GM18499 (cell line): ENCODE data around the gene MTARC2.

Source experiments
- ATAC-seq: cut with Tn5 transposase; IDR thresholded peaks from one replicate; pipeline ENCODE4 v1.9.1; 2021; ENCODE audit warnings: moderate number of reproducible peaks; ENCODE audit not compliant: insufficient read depth, unreplicated experiment

The MTARC2 gene

DNA sequence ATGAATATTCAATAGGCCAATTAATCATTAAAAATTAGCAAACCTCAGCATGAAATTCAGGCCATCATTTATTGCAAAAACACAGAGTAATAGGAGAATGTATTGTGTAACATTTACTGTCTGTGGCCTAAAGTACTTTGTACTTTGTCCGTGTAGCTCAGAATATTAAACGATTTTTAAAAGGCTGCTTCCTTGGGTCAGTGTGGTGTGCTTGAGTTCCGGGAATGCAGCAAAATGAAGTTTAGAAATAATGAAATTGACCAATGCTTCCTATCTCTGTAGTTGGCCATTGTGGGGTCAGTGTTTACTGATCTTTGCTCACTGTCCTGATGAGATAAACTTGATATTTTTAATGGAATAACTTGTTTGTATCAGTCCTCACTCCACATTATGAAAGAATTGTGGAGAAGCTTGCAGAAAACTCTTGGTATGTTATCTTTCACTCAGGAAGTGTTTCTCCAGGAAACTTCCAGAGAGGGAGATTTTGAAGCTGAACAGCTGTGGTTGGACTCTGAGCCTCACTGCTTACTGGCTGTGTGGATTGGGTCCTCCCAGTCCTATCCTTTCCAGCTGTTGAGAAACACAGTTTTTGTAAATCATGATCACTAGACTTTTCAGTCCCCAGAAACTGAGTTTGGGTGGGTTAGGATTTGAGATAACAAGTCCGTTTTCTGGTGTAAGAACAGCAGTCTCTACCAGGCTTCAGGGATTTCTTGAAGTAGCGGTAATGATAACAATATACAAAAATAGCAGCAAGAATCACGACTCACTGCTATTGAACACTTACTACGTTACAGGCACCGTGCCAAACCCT lies 19.4 kb downstream of the MTARC2 start:
- no peak for ATAC-seq

DNA sequence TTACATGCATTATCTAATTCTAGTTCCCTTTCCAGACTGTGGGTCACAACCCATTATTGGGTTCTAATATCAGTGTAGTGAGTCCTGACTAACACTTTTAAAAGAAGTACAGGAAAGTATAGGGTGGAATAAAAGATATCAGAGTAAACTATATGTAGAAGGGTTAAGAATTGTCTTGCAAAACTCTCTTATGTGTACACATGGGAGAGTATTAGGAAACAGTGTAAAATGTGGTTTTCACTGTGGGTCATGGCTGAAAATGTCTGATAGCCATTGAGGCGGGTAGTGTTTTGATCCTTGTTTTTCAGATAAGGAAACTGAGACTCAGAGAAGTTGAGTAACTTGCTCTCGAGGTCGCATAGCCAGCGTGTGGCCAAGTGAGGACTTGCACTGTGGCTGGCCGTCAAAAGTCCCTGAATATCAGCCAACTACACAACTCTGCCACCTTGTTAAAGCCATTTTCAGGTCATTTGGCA lies 20.0 kb downstream of the MTARC2 start:
- ATAC-seq = peak; percentile 30

DNA sequence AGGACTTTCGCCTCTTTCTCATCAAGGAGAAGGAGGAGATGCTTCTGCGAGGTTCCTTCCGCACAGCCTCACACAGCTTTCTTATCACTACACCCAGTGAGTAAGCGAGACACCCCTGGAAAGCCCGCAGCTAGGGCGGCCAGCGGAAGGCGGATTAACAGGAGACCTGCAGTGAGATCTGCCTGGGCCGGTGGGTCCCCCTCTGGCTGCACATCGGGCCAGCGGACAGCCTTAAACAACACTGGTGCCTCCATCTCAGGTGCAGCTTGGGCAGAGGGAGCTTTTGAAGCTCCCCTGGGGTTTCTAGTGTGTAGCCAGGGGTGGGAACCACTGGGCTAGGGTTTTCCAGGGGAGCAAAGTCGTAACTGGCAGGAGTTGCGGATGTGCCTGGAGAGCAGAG lies 21.1 kb downstream of the MTARC2 start:
- ATAC-seq = no peak

DNA sequence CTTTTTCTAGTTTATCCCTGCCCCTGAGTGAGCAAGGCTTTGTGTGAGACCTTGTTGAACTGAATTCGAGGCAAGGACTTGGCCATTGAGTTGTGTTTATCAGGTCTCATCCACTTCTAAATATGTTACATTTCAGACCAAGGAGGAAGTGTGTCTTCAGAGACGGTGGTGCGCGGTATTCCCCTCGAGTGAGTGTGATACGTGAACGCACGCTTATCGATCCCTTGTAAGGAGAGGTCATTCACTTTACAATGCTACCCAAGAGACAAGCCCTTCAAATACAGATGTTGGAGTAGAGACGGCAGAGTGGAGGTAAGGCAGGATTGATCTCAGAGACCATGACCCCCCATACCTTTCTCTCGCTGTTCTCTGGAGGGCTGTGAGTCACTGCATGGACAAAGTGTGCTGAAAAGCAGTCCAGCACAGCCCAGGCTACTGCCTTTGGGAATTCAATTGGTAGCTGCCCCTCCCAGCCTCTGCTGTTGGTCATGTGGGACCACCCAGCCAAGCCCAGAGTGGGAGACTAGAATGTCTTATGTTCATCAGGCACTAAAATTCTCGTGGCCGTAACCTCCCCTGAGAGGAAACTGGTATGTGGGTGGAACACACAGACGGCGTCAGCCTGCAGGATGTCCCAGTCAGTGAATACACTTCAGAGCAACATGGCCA lies 22.3 kb downstream of the MTARC2 start:
- peak; percentile 45 for ATAC-seq

- ATAC-seq = no peak
Observed at GRCh38 chr1:220772846-220773245, 24.7 kb downstream of the MTARC2 start.

DNA sequence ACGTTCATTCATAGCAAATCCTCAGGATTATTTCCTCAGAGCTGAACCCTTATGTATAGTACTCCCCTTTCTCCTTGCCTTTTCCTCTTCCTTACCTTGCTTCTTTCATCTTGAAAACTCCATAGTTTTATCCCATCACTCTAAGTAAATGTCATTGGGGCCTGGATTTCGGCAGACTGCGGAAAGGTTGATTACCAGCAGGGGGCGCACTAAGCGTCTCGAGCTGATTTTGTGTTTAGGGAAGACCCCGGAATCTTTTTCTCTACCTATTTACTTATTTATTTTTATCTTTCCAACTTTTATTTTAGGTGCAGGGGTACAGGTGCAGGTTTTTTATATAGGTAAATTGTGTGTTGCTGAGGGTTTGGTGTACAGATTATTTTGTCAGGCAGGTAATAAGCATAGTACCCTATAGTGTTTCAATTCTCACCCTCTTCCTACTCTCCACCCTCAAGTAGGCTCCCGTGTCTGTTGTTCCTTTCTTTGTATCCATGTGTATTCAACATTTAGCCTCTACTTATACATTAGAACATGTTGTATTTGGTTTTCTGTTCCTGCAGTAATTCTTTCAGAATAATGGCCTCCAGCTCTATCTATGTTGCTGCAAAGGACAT lies 27.2 kb downstream of the MTARC2 start:
- no peak for ATAC-seq

- no peak for ATAC-seq
Observed at GRCh38 chr1:220776254-220776653, 28.1 kb downstream of the MTARC2 start.

GRCh38 chr1:220776720-220777326 lies 28.7 kb downstream of the MTARC2 start:
- ATAC-seq = no peak

DNA sequence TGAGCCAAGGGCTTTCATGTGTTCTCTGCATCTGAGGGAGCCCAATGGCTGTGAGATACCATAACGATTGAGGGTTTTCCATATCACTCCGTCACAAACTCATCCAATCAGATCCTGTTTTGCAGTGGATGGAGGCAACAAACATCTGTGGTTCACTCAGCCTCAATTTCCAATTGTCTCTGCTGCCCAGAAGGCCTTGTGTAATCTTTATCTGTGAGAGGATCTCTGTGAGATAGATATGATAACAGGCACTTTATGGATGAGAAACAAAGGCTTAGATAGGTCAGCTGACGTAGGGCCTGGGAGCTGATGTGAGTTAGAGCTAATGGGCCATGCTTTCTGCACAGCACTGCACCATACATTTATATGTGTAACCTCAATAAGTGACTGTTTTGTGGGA lies 35.3 kb downstream of the MTARC2 start:
- ATAC-seq = no peak

DNA sequence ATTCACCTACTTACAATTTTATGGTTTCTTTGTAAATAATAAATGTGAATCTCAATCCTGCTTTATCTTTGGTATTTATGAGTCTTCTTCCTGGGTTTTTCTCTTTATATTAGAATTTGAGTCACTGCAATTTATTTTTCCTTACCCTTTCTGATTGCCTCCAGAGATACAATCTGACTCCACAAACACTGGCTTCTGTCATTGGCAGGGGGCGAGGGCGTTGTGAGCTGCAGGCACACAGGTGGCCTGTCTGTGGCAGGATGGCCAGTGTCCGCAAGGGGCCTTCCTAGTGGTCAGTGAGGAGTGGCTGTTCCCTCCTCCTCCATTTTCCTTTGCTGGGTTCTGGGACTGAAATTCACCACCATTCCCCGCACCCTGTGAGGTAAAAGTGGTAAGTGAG lies 36.6 kb downstream of the MTARC2 start:
- ATAC-seq = no peak

GRCh38 chr1:220785166-220786056 lies 37.3 kb downstream of the MTARC2 start:
- no peak for ATAC-seq

DNA sequence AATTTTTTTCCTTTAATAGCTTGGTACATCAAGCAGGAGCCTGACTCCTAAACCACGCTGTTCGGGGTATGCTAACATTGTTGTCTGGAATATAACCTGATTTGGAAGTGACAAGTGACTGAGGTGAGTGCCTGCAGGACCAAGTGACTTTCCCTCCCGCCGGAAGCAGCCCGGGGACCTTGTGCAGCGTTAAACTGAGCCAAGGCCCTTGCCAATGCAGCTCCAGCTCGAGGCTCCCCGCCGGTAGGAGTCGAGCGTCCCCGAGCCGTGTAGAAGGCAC lies 37.9 kb downstream of the MTARC2 start:
- no peak for ATAC-seq

DNA sequence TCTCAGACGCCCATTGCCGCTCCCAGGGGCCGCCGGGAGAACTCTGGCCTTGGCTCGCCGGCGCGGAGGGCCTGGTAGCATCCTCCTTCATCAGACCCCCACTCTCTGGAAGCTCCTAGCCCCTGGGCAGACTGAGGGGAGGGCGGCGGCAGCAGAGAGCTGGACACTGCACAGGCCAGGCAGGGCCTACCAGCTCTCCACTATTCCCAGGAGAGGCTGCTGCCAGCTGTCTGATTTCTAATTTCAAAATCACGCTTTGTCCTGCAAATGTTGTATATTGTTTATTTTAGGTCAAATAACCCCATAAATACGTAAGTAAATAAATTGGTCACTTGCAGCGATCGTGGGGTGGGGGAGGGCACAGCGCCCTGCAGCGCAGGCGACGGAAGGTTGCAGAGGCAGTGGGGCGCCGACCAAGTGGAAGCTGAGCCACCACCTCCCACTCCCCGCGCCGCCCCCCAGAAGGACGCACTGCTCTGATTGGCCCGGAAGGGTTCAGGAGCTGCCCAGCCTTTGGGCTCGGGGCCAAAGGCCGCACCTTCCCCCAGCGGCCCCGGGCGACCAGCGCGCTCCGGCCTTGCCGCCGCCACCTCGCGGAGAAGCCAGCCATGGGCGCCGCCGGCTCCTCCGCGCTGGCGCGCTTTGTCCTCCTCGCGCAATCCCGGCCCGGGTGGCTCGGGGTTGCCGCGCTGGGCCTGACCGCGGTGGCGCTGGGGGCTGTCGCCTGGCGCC lies 38.4 kb downstream of the MTARC2 start, which contains the start of gene MTARC1:
Gene MTARC1, plus strand, starts transcription at position 577 of the 732 bp plus-strand sequence. Its CDS starts 32 bp downstream, at position 609.
- ATAC-seq = peak; percentile 64

- peak; percentile 24 for ATAC-seq
Observed at GRCh38 chr1:220787069-220787619, 39.0 kb downstream of the MTARC2 start.

DNA sequence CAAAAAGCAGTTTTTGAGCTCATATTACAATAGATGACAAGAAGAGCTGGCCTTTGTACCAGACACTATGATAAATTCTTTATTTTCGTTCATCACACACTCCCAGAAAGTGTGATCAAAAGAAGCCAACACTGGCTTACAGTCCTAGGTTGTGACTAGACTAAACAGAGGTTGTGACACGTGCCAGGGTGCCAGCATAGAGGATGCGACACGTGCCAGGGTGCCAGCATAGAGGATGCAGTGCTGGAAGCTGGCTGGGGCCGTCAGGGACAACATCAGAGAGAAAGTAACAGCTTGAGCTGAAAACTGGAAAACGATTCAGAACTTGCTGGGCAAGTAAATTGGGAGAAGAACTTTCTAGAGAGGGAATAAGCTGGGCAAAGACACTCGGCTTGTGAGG lies 40.8 kb downstream of the MTARC2 start:
- no peak for ATAC-seq

- no peak for ATAC-seq
Observed at GRCh38 chr1:220789532-220790147, 41.5 kb downstream of the MTARC2 start.

GRCh38 chr1:220791285-220791684 lies 43.2 kb downstream of the MTARC2 start:
- ATAC-seq = no peak

- ATAC-seq = no peak
Observed at GRCh38 chr1:220791956-220792355, 43.8 kb downstream of the MTARC2 start.

DNA sequence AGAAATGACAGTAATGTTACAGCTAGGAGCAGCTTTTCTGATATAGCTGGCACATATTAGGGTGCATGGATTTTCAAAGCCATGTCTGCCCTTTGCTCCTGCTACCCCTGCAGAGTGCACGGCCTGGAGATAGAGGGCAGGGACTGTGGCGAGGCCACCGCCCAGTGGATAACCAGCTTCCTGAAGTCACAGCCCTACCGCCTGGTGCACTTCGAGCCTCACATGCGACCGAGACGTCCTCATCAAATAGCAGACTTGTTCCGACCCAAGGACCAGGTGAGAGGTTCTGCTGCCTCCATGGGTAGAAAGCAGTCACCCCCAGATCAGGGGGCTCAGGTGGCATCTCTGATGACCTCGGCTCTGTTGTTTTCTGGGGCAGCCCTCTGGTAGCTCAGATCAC lies 48.4 kb downstream of the MTARC2 start:
- ATAC-seq = no peak
